ENCODE data around the gene GP1BA.
"Not testable (repeated sequence)": the region's sequence is repeated elsewhere in the genome, so short reads cannot be mapped to it uniquely, and the experiment has no call there.

The GP1BA gene

GRCh38 chr17:4901648-4902344 lies 30.3 kb upstream of the GP1BA start:
- DNase-seq, result no peak

- no peak for DNase-seq
These were observed 29.5 kb upstream of the GP1BA start for GRCh38 chr17:4902540-4902939.

- peak; percentile 73 for DNase-seq
These were observed 28.8 kb upstream of the GP1BA start, which contains the start of gene CHRNE for GRCh38 chr17:4903051-4903818. TSS of gene CHRNE (minus strand) at chr17:4903098. CDS start at chr17:4903063, 35 bp downstream.

DNA sequence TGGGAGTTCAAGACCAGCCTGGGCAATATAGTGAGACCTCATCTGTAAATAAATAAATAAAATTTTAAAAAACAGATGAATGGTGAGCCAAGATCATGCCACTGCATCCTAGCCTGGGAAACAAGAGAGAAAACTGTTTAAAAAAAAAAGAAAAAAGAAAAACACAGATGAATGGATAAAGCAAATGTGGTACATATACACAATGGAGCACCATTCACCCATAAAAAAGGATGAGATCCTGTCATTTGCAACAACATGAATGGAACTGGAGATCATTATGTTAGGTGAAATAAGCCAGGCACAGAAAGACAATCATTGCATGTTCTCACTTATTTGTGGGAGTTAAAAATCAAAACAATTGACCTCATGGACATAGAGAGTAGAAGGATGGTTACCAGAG lies 25.4 kb upstream of the GP1BA start:
- DNase-seq, result not testable (repeated sequence)

GRCh38 chr17:4908301-4908700 lies 23.8 kb upstream of the GP1BA start:
- DNase-seq, result no peak

DNA sequence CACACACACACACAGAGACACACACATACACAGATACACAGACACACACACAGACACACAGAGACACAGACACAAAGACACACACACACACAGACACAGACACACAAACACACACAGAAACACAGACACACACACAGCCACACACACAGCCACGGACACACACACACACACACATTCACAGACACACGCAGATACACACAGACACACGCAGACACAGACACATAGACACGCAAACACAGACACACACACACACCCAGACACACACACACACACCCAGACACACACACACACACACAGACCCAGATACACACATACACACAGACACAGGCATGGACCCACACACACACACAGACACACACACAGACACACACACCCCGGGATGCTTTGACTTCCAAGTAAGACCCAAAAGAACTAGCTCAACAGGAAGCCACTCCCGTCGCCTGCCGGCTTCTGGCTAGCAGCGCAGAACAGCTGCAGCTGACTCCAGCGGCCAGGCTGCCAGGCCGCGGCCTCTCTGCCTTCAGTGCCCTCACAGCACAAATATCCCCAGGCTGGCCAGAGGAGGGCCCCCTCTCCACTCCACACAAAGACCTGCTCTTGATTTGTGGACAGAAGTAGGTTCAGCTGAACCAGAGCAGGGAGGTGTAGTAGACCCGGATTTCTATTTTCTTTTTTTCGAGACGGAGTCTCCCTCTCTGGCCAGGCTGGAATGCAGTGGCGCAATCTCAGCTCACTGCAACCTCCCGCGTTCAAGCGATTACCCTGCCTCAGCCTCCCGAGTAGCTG lies 23.2 kb upstream of the GP1BA start:
- peak; percentile 44 for DNase-seq

- DNase-seq, result no peak
These were observed 18.1 kb upstream of the GP1BA start for GRCh38 chr17:4913994-4914393.

DNA sequence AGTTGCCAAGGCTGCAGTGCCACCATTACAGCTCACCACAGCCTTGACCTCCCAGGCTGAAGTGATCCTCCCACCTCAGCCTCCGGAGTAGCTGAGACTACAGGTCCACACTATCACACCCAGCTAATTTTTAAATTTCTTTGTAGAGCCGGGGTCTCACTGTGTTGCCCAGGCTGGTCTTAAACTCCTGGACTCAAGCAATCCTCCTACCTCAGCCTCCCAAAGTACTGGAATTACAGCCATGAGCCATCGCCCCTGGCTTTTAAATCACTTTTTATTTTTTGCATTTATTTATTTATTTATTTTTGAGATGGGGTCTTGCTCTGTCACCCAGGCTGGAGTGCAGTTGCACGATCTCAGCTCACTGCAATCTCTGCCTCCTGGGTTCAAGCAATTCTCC lies 17.5 kb upstream of the GP1BA start:
- not testable (repeated sequence) for DNase-seq

GRCh38 chr17:4919511-4920047 lies 12.5 kb upstream of the GP1BA start:
- DNase-seq, result no peak

- no peak for DNase-seq
These were observed 11.6 kb upstream of the GP1BA start for GRCh38 chr17:4920351-4921048.

DNA sequence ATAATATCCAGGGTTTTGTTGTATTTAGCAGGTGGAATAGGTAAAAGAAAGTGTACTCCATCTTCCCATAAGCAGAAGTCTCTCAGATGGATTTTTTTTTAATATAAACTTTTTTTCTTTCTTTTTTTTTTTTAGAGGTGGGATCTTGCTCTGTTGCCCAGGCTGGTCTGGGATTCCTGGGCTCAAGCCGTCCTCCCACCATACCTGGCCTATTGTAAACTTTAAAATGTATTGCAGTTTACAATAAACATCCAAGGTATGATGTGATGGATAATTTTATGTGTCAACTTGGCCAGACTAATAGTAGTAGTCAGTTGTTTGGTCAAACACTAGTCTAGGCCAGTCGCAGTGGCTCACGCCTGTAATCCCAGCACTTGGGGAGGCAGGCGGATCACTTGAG lies 10.8 kb upstream of the GP1BA start:
- DNase-seq, result no peak

GRCh38 chr17:4926577-4927335 lies 5.3 kb upstream of the GP1BA start:
- not testable (repeated sequence) for DNase-seq

GRCh38 chr17:4928881-4929280 lies 3.2 kb upstream of the GP1BA start:
- no peak for DNase-seq

DNA sequence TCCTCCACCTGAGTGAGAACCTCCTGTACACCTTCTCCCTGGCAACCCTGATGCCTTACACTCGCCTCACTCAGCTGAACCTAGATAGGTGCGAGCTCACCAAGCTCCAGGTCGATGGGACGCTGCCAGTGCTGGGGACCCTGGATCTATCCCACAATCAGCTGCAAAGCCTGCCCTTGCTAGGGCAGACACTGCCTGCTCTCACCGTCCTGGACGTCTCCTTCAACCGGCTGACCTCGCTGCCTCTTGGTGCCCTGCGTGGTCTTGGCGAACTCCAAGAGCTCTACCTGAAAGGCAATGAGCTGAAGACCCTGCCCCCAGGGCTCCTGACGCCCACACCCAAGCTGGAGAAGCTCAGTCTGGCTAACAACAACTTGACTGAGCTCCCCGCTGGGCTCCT lies 679 bp downstream of the GP1BA start:
- no peak for DNase-seq

- DNase-seq, result no peak
These were observed 1.6 kb downstream of the GP1BA start for GRCh38 chr17:4933646-4934045.

- DNase-seq, result no peak
These were observed 2.3 kb downstream of the GP1BA start for GRCh38 chr17:4934173-4934979.

- DNase-seq, result no peak
These were observed 3.6 kb downstream of the GP1BA start for GRCh38 chr17:4935650-4936049.

GRCh38 chr17:4936436-4936835 lies 4.4 kb downstream of the GP1BA start:
- no peak for DNase-seq

GRCh38 chr17:4937553-4937952 lies 5.5 kb downstream of the GP1BA start:
- no peak for DNase-seq

GRCh38 chr17:4938069-4938491 lies 6.0 kb downstream of the GP1BA start:
- no peak for DNase-seq
